HepG2 (cell line): ENCODE measurements around the gene SNRNP48. TPM values are rescaled to one million over a fixed set of nuclear protein-coding genes. Genes with fewer than 3 reads are reported as not detected.

Source experiments
- ARID2 ChIP-seq: sonication (generic); formaldehyde crosslinking; IDR thresholded peaks from 2 replicates; pipeline ENCODE4 v1.8.1; 2022; ENCODE audit warnings: mild to moderate bottlenecking, missing genetic modification reagents, borderline replicate concordance
- ARNT2 ChIP-seq: sonication (generic); formaldehyde crosslinking; IDR thresholded peaks from 2 replicates; pipeline ENCODE4 v1.8.0; 2022; ENCODE audit warnings: mild to moderate bottlenecking, low read depth, missing genetic modification reagents, moderate library complexity
- HNRNPUL1 ChIP-seq: fragments of 200-400 bp; formaldehyde crosslinking; IDR thresholded peaks from 2 replicates; pipeline ENCODE4 v1.6.1; 2017; ENCODE audit warnings: low read depth, mild to moderate bottlenecking, low read length, moderate library complexity
- MIER2 ChIP-seq: IDR thresholded peaks from 2 replicates; pipeline ENCODE4 v1.6.1; 2016; ENCODE audit warnings: missing biosample characterization, missing genetic modification reagents
- NCOR1 ChIP-seq: fragments of 200-600 bp; sonication (generic); IDR thresholded peaks from 2 replicates; pipeline ENCODE4 v1.7.0; 2017; ENCODE audit warnings: antibody characterized with exemption, low read length, borderline replicate concordance
- NPAS2 ChIP-seq: sonication (generic); formaldehyde crosslinking; IDR thresholded peaks from 2 replicates; pipeline ENCODE4 v1.8.0; 2022; ENCODE audit warnings: mild to moderate bottlenecking, missing genetic modification reagents, borderline replicate concordance
- SKIL ChIP-seq: sonication (generic); formaldehyde crosslinking; IDR thresholded peaks from 2 replicates; pipeline ENCODE4 v1.8.0; 2022; ENCODE audit warnings: missing genetic modification reagents, mild to moderate bottlenecking, moderate library complexity, borderline replicate concordance
- SOX6 ChIP-seq, 2 experiments: fragments of 450-650 bp in 1 of 2; sonication (generic) in 1 of 2; formaldehyde crosslinking in 1 of 2; IDR thresholded peaks; 2 replicates each; pipeline versions ENCODE4 v1.4.0 to v1.6.1; 2017 to 2020; ENCODE audit warnings: antibody characterized with exemption in 1 of 2, mild to moderate bottlenecking in 1 of 2, missing genetic modification reagents in 1 of 2
- TEF ChIP-seq: sonication (generic); formaldehyde crosslinking; IDR thresholded peaks from 2 replicates; pipeline ENCODE4 v1.5.0; 2020; ENCODE audit warnings: missing genetic modification reagents
- TERF1 ChIP-seq: sonication (generic); formaldehyde crosslinking; IDR thresholded peaks from 2 replicates; pipeline ENCODE4 v1.8.0; 2022; ENCODE audit warnings: mild to moderate bottlenecking, missing genetic modification reagents, moderate library complexity
- ZIK1 ChIP-seq: sonication (generic); formaldehyde crosslinking; IDR thresholded peaks from 2 replicates; pipeline ENCODE4 v1.5.0; 2020; ENCODE audit warnings: mild to moderate bottlenecking, low read depth, missing genetic modification reagents, borderline replicate concordance
- ZMAT5 ChIP-seq: sonication (generic); formaldehyde crosslinking; IDR thresholded peaks from 2 replicates; pipeline ENCODE4 v1.5.0; 2020; ENCODE audit warnings: mild to moderate bottlenecking, low read depth, missing genetic modification reagents, borderline replicate concordance
- ZNF18 ChIP-seq: sonication (generic); formaldehyde crosslinking; IDR thresholded peaks from 2 replicates; pipeline ENCODE4 v1.8.0; 2022; ENCODE audit warnings: mild to moderate bottlenecking, missing genetic modification reagents; ENCODE audit not compliant: insufficient replicate concordance
- ZNF274 ChIP-seq: sonication (generic); formaldehyde crosslinking; IDR thresholded peaks from 2 replicates; pipeline ENCODE4 v1.5.1; 2020; ENCODE audit warnings: mild to moderate bottlenecking, missing genetic modification reagents
- ZNF382 ChIP-seq: sonication (generic); formaldehyde crosslinking; IDR thresholded peaks from 2 replicates; pipeline ENCODE4 v1.5.0; 2020; ENCODE audit warnings: missing genetic modification reagents, mild to moderate bottlenecking, borderline replicate concordance
- ZNF503 ChIP-seq: sonication (generic); formaldehyde crosslinking; IDR thresholded peaks from 2 replicates; pipeline ENCODE4 v1.4.0; 2020; ENCODE audit warnings: missing genetic modification reagents
- ZNF552 ChIP-seq: sonication (generic); formaldehyde crosslinking; IDR thresholded peaks from 2 replicates; pipeline ENCODE4 v1.9.0; 2022; ENCODE audit warnings: missing genetic modification reagents, mild to moderate bottlenecking, borderline replicate concordance
- ZNF740 ChIP-seq: sonication (generic); formaldehyde crosslinking; IDR thresholded peaks from 2 replicates; pipeline ENCODE4 v1.4.0; 2020; ENCODE audit warnings: missing genetic modification reagents
- polyA plus RNA-seq, 8 experiments: library from polyadenylated mRNA; depleted of rRNA in 3 of 8; stranded (reverse) in 7 of 8; unstranded in 1 of 8; fragments of >200 nt; fragmentation: Illumina TruSeq in 4 of 8; extraction: Trizol in 4 of 8; gene quantifications; 2 replicates each; pipeline versions ENCODE4 v1.2.1 to v1.2.3, GENCODE V29; 2011 to 2016; ENCODE audit warnings: low read depth in 4 of 8, missing spikeins in 1 of 8, mixed read lengths in 1 of 8; ENCODE audit not compliant: insufficient read depth in 1 of 8
- total RNA-seq, 5 experiments: library from RNA; depleted of rRNA; stranded (reverse); fragments of >200 nt; fragmentation: Illumina TruSeq; extraction: Trizol; gene quantifications; 2 replicates each; pipeline ENCODE4 v1.2.3, GENCODE V29; 2016; ENCODE audit warnings: low read depth in 1 of 5

SNRNP48 gene
- total and polyA plus RNA-seq, 2 of the 13 experiments (the other 11 are each of a cell fraction or from before 2014, with no cell fraction given): 17.5 to 47.5 TPM

- TF ChIP-seq ZNF552: 0 out of 2 replicates have a peak, but pooled peaks have one; percentile 16
- no peak for TF ChIP-seq ZIK1
- no peak for TF ChIP-seq TEF (CRISPR knock-in tag)
- TF ChIP-seq ZNF503 (CRISPR knock-in tag): peak; percentile 94
- no peak for TF ChIP-seq ZMAT5
- TF ChIP-seq ZNF740 (CRISPR knock-in tag): no peak
- peak; percentile 78 for TF ChIP-seq ARID2
- TF ChIP-seq NPAS2 (CRISPR knock-in tag): no peak
- no peak for TF ChIP-seq TERF1 (CRISPR knock-in tag)
- peak; percentile 91; the same call in 1 of the 2 replicates for TF ChIP-seq ARNT2 (CRISPR knock-in tag)
- peak; percentile 99 for TF ChIP-seq NCOR1
- TF ChIP-seq ZNF274 (CRISPR knock-in tag): peak; percentile 86
- peak; percentile 97 for TF ChIP-seq SKIL (CRISPR knock-in tag)
- peak; percentile 29 for TF ChIP-seq ZNF18 (CRISPR knock-in tag)
- 0 out of 2 replicates have a peak, but pooled peaks have one; percentile 70 for TF ChIP-seq SOX6 (IDR thresholded peaks at IDR 0.05)
- peak; percentile 100 for TF ChIP-seq SOX6 (CRISPR knock-in tag; IDR thresholded peaks at IDR 0.05)
- no peak for TF ChIP-seq HNRNPUL1
- no peak for TF ChIP-seq ZNF382
- peak; percentile 76; the same call in 1 of the 2 replicates for TF ChIP-seq MIER2 (CRISPR knock-in tag)
Measured at GRCh38 chr6:7561153-7561964, 28.6 kb upstream of the SNRNP48 start (continued).
